HG03095 (cell line): ENCODE results near the gene ARMC9.

Experiments
- ATAC-seq: cut with Tn5 transposase; IDR thresholded peaks from one replicate; pipeline ENCODE4 v1.9.1; 2021; ENCODE audit warnings: moderate library complexity; ENCODE audit not compliant: unreplicated experiment

The ARMC9 gene

DNA sequence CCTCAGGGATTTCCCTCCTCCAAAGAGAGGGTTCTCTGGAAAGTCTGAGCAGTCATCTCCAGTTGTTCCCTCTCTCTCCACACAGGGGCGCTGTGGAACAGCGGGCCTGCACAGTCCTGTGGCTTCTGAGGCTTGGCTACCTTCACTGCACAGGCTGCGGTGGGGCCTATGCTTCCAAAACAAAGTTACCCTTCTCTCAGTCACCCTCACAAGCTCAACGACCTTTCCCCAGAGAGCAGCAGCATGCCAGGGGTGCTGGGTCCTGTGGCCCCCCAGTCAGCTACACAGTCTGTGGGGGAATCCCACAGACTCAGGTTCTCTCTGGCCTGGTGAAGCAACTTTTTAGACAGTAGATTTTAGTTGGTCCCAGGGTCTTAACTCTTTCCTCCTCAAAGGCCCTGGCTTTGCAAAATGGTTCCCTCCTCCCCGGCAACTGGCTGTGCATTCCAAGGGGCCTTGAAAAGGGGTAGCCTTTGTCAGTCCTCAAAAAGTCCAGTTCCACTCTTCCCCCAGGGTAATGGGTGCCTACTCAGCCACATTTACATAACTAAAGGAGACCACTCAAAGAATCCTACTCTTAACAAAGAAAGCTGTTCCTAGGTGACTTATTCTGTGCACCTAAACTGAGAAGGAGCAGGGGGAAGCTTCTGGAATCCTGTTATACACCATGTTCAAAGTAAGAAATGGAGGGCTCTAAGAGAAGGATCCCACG, 212.0 kb downstream of the ARMC9 start:
- ATAC-seq: no peak

DNA sequence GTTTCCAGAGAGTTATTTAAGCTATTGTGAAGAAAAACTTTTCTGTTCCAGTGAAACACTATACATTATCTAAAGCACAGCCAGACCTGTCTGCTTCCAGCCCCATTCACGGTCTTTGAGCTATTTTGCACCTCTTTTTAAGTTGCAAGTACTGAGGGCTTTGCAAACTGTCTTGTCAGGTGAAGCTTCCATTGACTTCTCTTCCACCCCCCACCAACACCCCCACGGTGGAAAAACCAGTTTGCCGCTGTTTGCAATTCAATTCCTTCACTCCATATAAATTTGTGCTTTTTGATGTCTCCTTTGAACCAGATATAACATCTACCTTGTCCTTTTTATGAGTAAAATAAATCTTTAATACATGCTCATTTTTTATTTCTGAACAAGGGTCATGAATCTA, 212.8 kb downstream of the ARMC9 start:
- no peak for ATAC-seq

DNA sequence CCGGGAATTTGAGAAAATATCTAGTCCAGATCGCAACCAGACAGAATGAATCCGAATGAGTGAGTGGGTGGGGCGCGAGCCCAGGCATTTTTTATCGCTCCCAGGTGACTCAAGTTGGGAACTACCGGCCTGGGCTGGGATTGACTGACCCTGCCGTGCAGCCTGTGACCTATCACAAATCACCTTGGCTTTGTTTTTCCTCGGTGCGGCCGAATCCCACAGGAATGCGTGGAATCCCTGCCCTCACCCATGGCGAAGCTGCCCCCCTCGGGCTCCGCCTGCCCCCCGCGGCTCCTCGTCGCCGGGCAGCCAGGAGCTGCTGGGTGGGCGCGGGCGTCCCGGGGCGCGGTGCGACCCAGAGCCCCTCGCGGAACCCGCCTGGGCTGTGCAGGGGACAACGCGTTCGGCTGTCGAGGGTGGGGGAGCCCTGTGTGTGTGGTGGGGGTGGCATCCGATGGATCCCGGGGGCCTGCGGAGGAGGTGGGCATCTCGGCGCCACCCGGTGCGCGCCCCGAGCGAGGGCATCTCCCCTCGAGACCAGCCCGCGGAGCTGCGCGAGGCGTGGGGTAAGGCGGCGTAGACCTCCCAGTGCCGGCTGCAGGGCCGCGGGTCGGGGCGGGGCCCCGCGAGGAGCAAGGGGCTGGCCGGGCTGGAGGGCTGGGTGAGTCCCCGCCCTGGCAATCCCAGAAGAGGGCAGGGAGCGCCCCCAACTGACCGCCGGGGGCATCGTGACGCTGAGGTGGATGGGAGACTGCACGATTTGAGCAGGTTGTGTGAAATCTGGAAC, 213.6 kb downstream of the ARMC9 start:
- ATAC-seq: peak; percentile 96

DNA sequence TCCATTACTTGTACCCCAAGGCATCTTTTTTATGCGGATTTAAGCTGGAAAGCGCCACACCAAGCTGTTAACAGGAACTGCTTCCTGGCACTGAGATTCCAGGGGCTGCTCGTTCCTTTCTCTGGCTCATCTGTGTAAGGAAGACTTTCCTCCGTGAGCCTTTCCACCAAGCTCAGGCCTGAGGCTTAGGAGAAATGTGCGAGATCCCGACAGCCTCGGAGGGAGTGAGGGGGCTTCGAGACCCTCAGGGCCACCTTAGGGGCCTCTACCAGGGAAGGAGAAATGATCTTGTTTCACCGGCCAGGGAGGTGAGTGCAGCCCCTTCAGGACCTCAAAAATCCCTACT, 214.2 kb downstream of the ARMC9 start:
- no peak for ATAC-seq

DNA sequence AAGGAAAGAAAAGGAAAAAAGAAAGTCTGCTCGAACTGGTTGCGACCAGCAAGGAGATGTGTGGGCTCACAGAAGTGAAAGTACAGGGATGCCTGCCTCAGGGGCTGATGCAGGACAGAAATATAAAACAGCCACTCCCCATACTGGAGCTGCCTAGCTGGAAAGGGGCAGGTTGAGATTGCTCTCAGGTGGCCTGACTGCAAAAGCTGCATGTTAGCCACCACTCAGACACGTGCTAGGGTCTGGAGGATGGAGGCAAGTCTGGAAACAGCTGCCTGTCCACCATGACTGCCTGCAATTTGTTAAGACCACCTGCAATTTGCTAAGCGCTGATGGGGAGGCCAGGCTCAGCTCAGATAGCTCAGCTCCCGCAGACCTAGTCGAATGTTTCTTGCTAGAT, 215.0 kb downstream of the ARMC9 start:
- no peak for ATAC-seq

DNA sequence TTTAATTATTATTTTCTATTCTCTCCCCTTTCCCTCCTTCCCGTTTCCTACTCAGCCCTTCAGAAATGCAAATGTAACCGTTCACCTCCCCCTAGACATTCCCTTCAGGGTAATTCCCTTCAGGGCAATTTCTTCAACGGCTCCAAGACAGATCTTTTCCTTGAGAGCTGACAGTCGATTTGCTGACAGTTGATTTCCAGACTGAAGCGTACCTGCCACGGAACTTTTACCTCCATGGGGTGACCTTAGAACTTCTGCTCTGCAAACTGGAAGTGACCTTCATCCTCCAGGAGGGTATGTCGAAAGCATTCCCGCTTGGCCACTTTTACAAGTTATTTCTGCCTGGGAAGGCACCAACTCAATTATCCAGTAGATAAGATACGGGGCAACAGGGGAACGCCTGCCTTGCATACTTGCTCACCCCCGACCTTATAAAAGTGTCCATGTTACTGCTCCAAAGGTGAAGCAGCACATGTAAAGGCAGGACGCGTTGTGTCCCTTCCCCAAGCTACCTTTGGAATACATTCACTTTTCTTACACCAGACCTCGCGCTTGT, 215.6 kb downstream of the ARMC9 start:
- no peak for ATAC-seq

DNA sequence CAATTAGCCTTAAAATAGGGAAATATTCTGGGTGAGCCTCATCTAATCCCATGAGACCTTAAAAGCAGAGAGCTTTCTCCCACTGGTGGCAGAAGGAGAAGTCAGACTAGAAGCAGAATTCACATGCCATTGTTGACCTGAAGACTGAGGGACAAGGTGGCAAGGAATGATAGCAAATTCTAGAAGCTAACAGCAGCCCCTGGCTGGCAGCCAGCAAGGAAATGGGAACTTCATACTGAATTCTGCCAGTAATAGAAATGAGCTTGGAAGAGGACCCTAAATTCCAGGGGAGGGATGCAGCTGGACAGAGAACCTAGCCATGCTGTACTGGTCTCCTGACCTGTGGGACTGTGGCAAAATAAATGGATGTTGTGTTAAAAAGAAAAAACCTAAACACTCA, 216.6 kb downstream of the ARMC9 start:
- no peak for ATAC-seq

DNA sequence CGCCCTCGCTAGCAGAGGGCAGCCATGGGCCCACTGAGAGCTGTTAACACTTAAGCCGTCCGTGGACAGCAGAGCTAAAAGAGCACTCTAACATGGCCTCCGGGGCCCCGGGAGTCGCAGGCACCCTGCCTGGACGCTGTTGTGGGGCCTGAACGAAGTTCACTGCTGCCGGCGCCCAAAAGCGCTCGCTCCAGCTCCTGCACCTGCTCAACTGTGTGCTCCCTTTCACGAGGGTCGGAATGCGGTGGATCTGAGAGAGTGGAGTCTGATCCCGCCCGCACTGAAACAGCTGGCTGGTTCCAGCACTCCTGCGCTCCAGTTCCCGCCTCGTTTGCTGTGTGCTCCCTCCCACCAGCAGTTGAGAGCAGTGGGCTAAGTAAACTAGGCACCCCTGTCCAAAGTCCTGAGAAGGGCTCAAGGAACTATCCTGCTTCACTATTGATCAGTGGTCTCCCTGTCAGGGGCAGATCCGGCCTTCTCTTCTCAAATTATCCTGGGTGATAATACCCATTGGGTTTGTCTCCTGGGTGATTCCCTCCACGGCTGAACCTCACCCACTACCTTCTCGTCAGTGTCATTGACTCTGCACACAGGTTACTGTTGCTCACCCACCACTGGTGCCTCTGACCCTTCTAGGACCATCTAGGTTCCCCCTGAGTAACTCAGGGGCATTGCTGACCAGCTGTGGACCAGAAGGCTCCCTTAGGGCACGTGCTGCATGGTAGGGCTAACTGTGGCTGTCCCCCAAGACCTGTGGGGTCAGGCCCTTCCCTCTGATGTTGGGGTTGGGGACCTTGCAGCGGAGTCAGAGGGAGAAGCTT, 220.6 kb downstream of the ARMC9 start:
- no peak for ATAC-seq

DNA sequence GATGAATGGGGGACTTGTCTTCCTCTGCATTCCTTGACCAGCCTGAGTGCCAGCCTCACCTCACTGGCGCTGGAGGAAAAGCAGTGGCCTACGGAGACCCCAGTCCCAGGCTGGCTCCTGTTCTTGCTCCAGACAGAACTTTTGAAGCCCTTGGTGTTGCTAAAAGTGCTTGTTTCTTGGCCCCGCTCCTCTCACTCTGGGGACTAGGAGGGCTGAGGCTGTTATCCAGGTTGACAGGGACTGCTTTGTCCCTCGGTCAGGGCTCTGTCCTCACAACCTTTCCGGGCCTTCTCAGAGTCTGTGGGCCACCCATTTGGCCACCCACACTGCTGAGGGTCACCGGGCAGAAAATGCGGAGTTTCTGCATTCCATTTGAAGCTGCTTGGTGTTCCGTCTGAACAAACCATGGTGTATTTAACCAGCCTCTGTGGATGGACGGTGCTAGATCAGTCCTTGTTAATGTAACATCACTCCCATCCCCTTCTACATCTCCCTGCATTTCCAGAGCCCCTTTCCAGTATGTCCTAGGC, 222.7 kb downstream of the ARMC9 start:
- no peak for ATAC-seq

DNA sequence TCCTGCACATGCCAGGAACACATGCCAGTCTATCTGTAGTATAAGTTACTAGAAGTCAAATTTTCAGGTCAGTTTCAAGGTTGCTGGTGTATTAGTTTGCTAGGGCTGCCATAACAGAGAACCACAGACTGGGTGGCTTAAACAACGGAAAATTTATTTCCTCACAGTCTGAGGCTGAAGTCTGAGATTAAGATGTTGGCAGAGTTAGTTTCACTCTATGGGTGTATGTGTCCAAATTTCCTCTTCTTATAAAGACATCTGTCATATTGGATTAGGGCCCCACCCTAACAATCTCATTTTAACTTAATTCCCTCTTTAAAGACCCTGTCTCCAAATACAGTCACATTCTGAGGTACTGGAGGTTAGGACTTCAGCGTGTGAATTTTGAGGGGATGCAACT, 223.6 kb downstream of the ARMC9 start:
- ATAC-seq: no peak

DNA sequence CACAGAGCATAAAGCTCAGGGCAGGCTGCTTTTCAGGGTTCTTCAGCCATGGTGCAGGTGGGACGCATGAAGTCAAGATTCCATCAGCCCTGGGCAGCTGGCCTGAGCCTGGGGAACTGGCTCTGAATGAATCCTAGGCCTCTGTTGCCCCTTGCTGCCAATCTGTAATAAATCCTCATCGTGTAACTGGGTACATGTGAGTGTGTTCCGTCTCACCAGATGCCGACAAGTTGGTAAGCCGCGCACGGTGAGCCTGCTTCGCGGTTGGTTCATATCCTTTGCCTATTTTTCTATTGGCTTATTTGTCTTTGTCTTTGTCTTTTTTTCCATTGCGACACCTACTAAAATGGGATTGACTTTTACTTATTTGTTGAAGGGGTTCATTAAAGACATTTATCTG, 224.7 kb downstream of the ARMC9 start:
- no peak for ATAC-seq
